HepG2 (cell line): ENCODE measurements around the gene MOXD1. TPM values are rescaled to one million over a fixed set of nuclear protein-coding genes. Genes with fewer than 3 reads are reported as not detected.

ENCODE experiments used
- ATAC-seq: fragments of 200-7000 bp; cut with Tn5 transposase; 3 replicates; pipeline ENCODE4 v1.9.1; 2020; ENCODE audit warnings: mild to moderate bottlenecking, moderate library complexity
- BruUV-seq: library from RNA; stranded (reverse); fragments of 400-500 nt; replicated peaks from 2 replicates; lab custom pipeline; 2021; lab: Mats Ljungman, UMichigan
- CTCF ChIA-PET: fragments of 300-600 bp; formaldehyde crosslinking; extraction: SDS; loops from one replicate; lab custom pipeline; 2021; ENCODE audit warnings: low total read pairs, inconsistent platforms, low intra/inter-chr PET ratio; lab: Yijun Ruan, JAX
- POLR2A ChIA-PET: fragments of 350-600 bp; sonication (Branson Sonifier 250); formaldehyde crosslinking; loops from one replicate; lab custom pipeline; 2020; ENCODE audit warnings: antibody characterized with exemption, inconsistent platforms; lab: Yijun Ruan, JAX
- DNase-seq: peaks from one replicate; pipeline ENCODE4 v3.0.0-alpha.2; 2015; ENCODE audit warnings: low spot score
- FAIRE-seq: peaks from 3 replicates; lab custom pipeline; 2011; peaks lifted over from hg19 to GRCh38; lab: Jason Lieb, UNC
- H2AFZ ChIP-seq: one replicate; pipeline ENCODE4 v1.6.1; 2011; ENCODE audit warnings: low read length, inconsistent platforms
- H3K27ac ChIP-seq: fragments of 300-600 bp; 3 replicates; pipeline ENCODE4 v1.8.0; 2011; ENCODE audit warnings: mixed run types, mild to moderate bottlenecking, mixed read lengths, low read length, inconsistent platforms; ENCODE audit not compliant: insufficient read depth; ENCODE audit errors: extremely low read length
- H3K27me3 ChIP-seq, 2 experiments: fragments of 200-600 bp in 1 of 2; 2 replicates in 1 of 2; 3 replicates in 1 of 2; pipeline versions ENCODE4 v1.6.0 to v1.8.0; 2011; ENCODE audit warnings: low read length in 2 of 2, mild to moderate bottlenecking in 2 of 2, moderate library complexity in 2 of 2, inconsistent platforms in 1 of 2; ENCODE audit not compliant: insufficient read depth in 2 of 2, control insufficient read depth in 1 of 2
- H3K36me3 ChIP-seq, 2 experiments: fragments of 200-600 bp in 1 of 2; replicated peaks in 1 of 2; 2 replicates in 1 of 2; 3 replicates in 1 of 2; pipeline versions ENCODE4 v1.5.1 to v1.8.0; 2011; ENCODE audit warnings: low read length in 2 of 2, inconsistent platforms in 1 of 2; ENCODE audit not compliant: insufficient read depth in 2 of 2, control insufficient read depth in 1 of 2
- H3K4me1 ChIP-seq: 2 replicates; pipeline ENCODE4 v1.5.1; 2012; ENCODE audit warnings: low read length, inconsistent platforms; ENCODE audit not compliant: insufficient read depth
- H3K4me2 ChIP-seq: 2 replicates; pipeline ENCODE4 v1.6.0; 2011; ENCODE audit warnings: low read depth, low read length, inconsistent platforms
- H3K4me3 ChIP-seq, 3 experiments: fragments of 200-600 bp in 1 of 3; sonication (generic), shearing (Covaris generic) in 1 of 3; replicated peaks in 1 of 3; 2 replicates each; pipeline ENCODE4 v1.5.1; 2011 to 2016; ENCODE audit warnings: low read length in 3 of 3, inconsistent platforms in 2 of 3, low read depth in 2 of 3, mild to moderate bottlenecking in 2 of 3, control low read depth in 1 of 3, mixed read lengths in 1 of 3; ENCODE audit not compliant: insufficient read depth in 1 of 3
- H3K79me2 ChIP-seq: one replicate; pipeline ENCODE4 v1.6.1; 2011; ENCODE audit warnings: low read length, inconsistent platforms; ENCODE audit not compliant: insufficient read depth
- H3K9ac ChIP-seq: 2 replicates; pipeline ENCODE4 v1.6.0; 2011; ENCODE audit warnings: mild to moderate bottlenecking, low read depth, low read length, inconsistent platforms; ENCODE audit not compliant: insufficient read depth
- H3K9me3 ChIP-seq: 2 replicates; pipeline ENCODE4 v1.5.1; 2012; ENCODE audit warnings: mild to moderate bottlenecking, low read length
- H4K20me1 ChIP-seq: 2 replicates; pipeline ENCODE4 v1.6.0; 2011; ENCODE audit warnings: inconsistent platforms, mild to moderate bottlenecking, low read length, moderate library complexity; ENCODE audit not compliant: insufficient read depth
- ESRRA ChIP-seq: sonication (generic); formaldehyde crosslinking; IDR thresholded peaks from 2 replicates; pipeline ENCODE4 v1.5.1; 2020; ENCODE audit warnings: mild to moderate bottlenecking, low read depth, missing genetic modification reagents
- GMEB1 ChIP-seq: sonication (generic); formaldehyde crosslinking; IDR thresholded peaks from 2 replicates; pipeline ENCODE4 v1.5.1; 2020; ENCODE audit warnings: missing genetic modification reagents, mild to moderate bottlenecking, borderline replicate concordance
- JUN ChIP-seq: sonication (generic); formaldehyde crosslinking; IDR thresholded peaks from 2 replicates; pipeline ENCODE4 v1.4.0; 2020; ENCODE audit warnings: mild to moderate bottlenecking, missing genetic modification reagents
- KMT2B ChIP-seq: IDR thresholded peaks from 2 replicates; pipeline ENCODE4 v1.6.1; 2016; ENCODE audit warnings: missing genetic modification reagents, missing compliant biosample characterization
- NBN ChIP-seq: fragments of 450-650 bp; conservative IDR thresholded peaks from 2 replicates; pipeline ENCODE4 v1.6.1; 2017
- ZBED4 ChIP-seq: sonication (generic); formaldehyde crosslinking; IDR thresholded peaks from 2 replicates; pipeline ENCODE4 v1.4.0; 2020; ENCODE audit warnings: missing genetic modification reagents, borderline replicate concordance
- ZNF350 ChIP-seq: sonication (generic); formaldehyde crosslinking; IDR thresholded peaks from 2 replicates; pipeline ENCODE4 v1.4.0; 2020; ENCODE audit warnings: mild to moderate bottlenecking, low read depth, missing genetic modification reagents, borderline replicate concordance
- ZNF549 ChIP-seq: sonication (generic); formaldehyde crosslinking; IDR thresholded peaks from 2 replicates; pipeline ENCODE4 v1.5.0; 2020; ENCODE audit warnings: missing genetic modification reagents
- ZNF660 ChIP-seq: sonication (generic); formaldehyde crosslinking; IDR thresholded peaks from 2 replicates; pipeline ENCODE4 v1.5.1; 2020; ENCODE audit warnings: mild to moderate bottlenecking, low read depth, missing genetic modification reagents, borderline replicate concordance
- ZNF687 ChIP-seq: sonication (generic); formaldehyde crosslinking; IDR thresholded peaks from 2 replicates; pipeline ENCODE4 v1.5.1; 2020; ENCODE audit warnings: mild to moderate bottlenecking, missing genetic modification reagents, moderate library complexity
- ZNF839 ChIP-seq: sonication (generic); formaldehyde crosslinking; IDR thresholded peaks from 2 replicates; pipeline ENCODE4 v1.4.0; 2020; ENCODE audit warnings: missing genetic modification reagents, mild to moderate bottlenecking, borderline replicate concordance
- WGBS: methylation state at CpG from one replicate; pipeline ENCODE4 v1.1.6; 2017; ENCODE audit warnings: low lambda C conversion rate; 5-methylcytosine and 5-hydroxymethylcytosine counted together
- in situ Hi-C: cut with HindIII; loops from 2 replicates; pipeline ENCODE4 v1.10.0; 2017; ENCODE audit warnings: low pct_unique_long_range_greater_than_20kb; ENCODE audit not compliant: extremely low pct_ligation_motif_present
- intact Hi-C: fragments of 100-400 bp; cut with micrococcal nuclease; formaldehyde crosslinking; loops from one replicate; pipeline ENCODE4 v1.10.0; 2022; ENCODE audit not compliant: unreplicated experiment
- polyA plus RNA-seq, 8 experiments: library from polyadenylated mRNA; depleted of rRNA in 3 of 8; stranded (reverse) in 7 of 8; unstranded in 1 of 8; fragments of >200 nt; fragmentation: Illumina TruSeq in 4 of 8; extraction: Trizol in 4 of 8; gene quantifications; 2 replicates each; pipeline versions ENCODE4 v1.2.1 to v1.2.3, GENCODE V29; 2011 to 2016; ENCODE audit warnings: low read depth in 4 of 8, missing spikeins in 1 of 8, mixed read lengths in 1 of 8; ENCODE audit not compliant: insufficient read depth in 1 of 8
- total RNA-seq, 5 experiments: library from RNA; depleted of rRNA; stranded (reverse); fragments of >200 nt; fragmentation: Illumina TruSeq; extraction: Trizol; gene quantifications; 2 replicates each; pipeline ENCODE4 v1.2.3, GENCODE V29; 2016; ENCODE audit warnings: low read depth in 1 of 5

MOXD1 gene
- total and polyA plus RNA-seq, 2 of the 13 experiments (the other 11 are each of a cell fraction or from before 2014, with no cell fraction given): 0.03 TPM; not detected in 1

GRCh38 chr6:132405143-132405915, 4.1 kb upstream of the MOXD1 start (continued):
- no peak for TF ChIP-seq GMEB1 (CRISPR knock-in tag)

GRCh38 chr6:132404736-132405135, 3.5 kb upstream of the MOXD1 start:
- Histone ChIP-seq H3K79me2 (no peaks in the 10 kb centered on the region), H3K4me3 (no peak overlapping the region), H3K4me2 (no peak overlapping the region), H3K27ac (no peak overlapping the region), H3K9ac (no peak overlapping the region), H3K27me3 (peaks cover 14 to 38% of the 10 kb centered on the region in 2 experiments), H3K36me3 (no peaks in the 10 kb centered on the region), H4K20me1 (no peaks in the 10 kb centered on the region), H2AFZ (no peak overlapping the region), H3K4me1 (peaks cover 12% of the 10 kb centered on the region), H3K9me3 (no peaks in the 10 kb centered on the region)
- FAIRE-seq (no peak), ATAC-seq (no peak), DNase-seq (no peak)
- WGBS: 2% methylated on average over 3 of the region's 3 CpGs
- POLR2A ChIA-PET: no interaction called here
- in situ Hi-C loops: no loop called here
- intact Hi-C loops: loop anchor here (5.0 kb wide), 1 partner anchor 78 kb away; no protein-coding TSS in a partner anchor
- CTCF ChIA-PET: no interaction called here
- BruUV-seq: no TSS peak
- TF ChIP-seq ZNF687 (CRISPR knock-in tag): no peak
- no peak for TF ChIP-seq ZNF549
- TF ChIP-seq ESRRA: no peak
- TF ChIP-seq NBN: no peak
- TF ChIP-seq ZBED4 (CRISPR knock-in tag): no peak
- TF ChIP-seq ZNF660: no peak
- TF ChIP-seq JUN: no peak
- TF ChIP-seq KMT2B (CRISPR knock-in tag): no peak
- no peak for TF ChIP-seq ZNF839 (CRISPR knock-in tag)
- TF ChIP-seq ZNF350 (CRISPR knock-in tag): no peak
